BJ (cell line): ENCODE results near the gene PLAU. TPM values are rescaled to one million over a fixed set of nuclear protein-coding genes. Genes with fewer than 3 reads are reported as not detected.

Experiments
- CTCF ChIA-PET: fragments of 350-600 bp; formaldehyde crosslinking; extraction: SDS; loops from one replicate; lab custom pipeline; 2021; ENCODE audit warnings: antibody characterized with exemption, inconsistent platforms; lab: Yijun Ruan, JAX
- POLR2A ChIA-PET: fragments of 300-600 bp; sonication (Branson Sonifier 250); formaldehyde crosslinking; extraction: SDS; loops from one replicate; lab custom pipeline; 2021; ENCODE audit warnings: antibody characterized with exemption; lab: Charles Lee
- DNase-seq: peaks from one replicate; pipeline ENCODE4 v3.0.0-alpha.2; 2011; ENCODE audit warnings: low read depth
- H3K27me3 ChIP-seq: 2 replicates; pipeline ENCODE4 v1.6.0; 2011; ENCODE audit warnings: low read length; ENCODE audit not compliant: control insufficient read depth, insufficient read depth
- H3K36me3 ChIP-seq: 2 replicates; pipeline ENCODE4 v1.5.1; 2011; ENCODE audit warnings: low read length; ENCODE audit not compliant: control insufficient read depth, insufficient read depth
- H3K4me3 ChIP-seq: 2 replicates; pipeline ENCODE4 v1.5.1; 2011; ENCODE audit warnings: low read depth, mild to moderate bottlenecking, control low read depth, low read length
- polyA plus RNA-seq: library from polyadenylated mRNA; depleted of rRNA; stranded (reverse); fragments of >200 nt; gene quantifications from 2 replicates; pipeline ENCODE4 v1.2.3, GENCODE V29; 2011
- TF ChIP-seq, protein P1 (sequence below): IDR thresholded peaks from 2 replicates; pipeline ENCODE4 v1.5.1; 2011; ENCODE audit warnings: low read depth, mild to moderate bottlenecking, control low read depth, inconsistent platforms, low read length, moderate library complexity; ENCODE audit not compliant: insufficient read depth

The PLAU gene
- polyA plus RNA-seq, 1 experiment, result 37.2 TPM

DNA sequence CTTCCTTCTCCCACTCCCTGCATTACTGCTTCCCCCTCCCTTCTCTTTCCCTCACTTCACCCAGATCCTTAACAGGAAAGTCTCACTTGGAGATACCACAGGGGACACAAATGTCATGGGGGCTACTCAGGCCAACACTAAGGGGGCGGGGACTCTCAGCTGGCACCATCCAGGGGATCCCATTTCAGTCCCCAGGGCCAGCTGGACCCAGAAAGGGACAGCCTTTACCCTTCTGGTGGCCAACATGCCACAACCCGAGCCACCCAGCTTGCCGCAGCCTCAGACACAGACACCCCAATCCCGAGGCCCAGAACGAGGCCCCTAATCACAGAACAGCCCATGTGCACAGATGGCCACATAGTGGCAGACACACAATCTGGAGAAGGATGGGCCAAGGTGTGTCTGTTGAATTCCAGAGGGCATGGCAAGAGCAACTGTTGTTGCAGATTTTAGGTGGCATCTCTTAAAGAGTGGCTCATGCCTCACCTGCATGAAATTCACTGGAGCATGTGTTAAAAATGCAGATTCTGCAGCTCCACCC, 42.2 kb upstream of the PLAU start:
- peaks cover 17% of the 10 kb centered on the region for H3K36me3 ChIP-seq
- CTCF ChIA-PET, result interaction anchor here (1.4 kb wide), 1 partner anchor 72 kb away, joined by 3 read pairs; no protein-coding TSS in a partner anchor
- H3K27me3 ChIP-seq, result no peaks in the 10 kb centered on the region
- TF ChIP-seq, protein P1, sequence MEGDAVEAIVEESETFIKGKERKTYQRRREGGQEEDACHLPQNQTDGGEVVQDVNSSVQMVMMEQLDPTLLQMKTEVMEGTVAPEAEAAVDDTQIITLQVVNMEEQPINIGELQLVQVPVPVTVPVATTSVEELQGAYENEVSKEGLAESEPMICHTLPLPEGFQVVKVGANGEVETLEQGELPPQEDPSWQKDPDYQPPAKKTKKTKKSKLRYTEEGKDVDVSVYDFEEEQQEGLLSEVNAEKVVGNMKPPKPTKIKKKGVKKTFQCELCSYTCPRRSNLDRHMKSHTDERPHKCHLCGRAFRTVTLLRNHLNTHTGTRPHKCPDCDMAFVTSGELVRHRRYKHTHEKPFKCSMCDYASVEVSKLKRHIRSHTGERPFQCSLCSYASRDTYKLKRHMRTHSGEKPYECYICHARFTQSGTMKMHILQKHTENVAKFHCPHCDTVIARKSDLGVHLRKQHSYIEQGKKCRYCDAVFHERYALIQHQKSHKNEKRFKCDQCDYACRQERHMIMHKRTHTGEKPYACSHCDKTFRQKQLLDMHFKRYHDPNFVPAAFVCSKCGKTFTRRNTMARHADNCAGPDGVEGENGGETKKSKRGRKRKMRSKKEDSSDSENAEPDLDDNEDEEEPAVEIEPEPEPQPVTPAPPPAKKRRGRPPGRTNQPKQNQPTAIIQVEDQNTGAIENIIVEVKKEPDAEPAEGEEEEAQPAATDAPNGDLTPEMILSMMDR, result no peak
- POLR2A ChIA-PET, result no interaction called here
- DNase-seq, result no peak
- no peak overlapping the region for H3K4me3 ChIP-seq

DNA sequence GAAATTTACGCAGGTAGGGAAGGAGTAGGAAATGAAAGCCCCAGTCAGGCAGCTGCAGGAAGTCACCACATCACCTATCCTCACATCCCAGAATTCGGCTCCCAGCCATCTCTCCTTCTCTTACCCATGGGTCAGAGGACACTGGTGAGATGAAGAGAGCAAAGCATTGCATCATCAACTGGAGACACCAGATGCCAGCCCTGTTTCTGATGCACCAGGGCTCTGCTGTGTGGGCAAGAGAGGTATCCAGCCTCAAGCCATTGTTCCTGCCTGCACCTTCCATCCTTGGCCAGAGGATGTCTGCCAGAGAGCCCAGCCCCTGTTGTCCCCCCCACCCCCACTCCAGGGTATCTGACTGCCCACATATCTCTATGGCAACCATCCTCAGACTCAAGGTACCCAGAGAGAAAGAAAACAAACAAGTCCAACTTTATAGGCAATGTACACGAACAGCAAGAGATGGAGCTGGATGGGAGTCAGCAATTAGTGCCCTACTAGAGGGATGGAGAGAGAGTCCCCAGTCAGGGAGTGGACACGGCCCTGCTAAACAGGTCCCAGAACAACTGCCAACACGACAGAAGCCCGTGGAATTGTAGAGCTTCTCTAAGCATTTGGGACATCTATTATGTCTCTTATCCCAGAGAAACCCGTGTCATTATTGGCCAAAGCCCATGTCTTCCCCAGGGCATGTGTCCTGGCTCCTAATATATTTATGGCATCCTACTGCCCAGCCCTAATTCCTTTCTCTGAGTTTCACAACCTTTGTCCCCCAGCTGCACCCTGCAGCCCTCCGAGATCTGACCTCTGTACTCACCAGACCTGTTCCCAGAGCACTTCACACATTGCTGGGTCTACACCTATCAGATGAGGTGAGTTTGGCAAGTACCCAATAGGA, 39.4 kb upstream of the PLAU start:
- Histone ChIP-seq H3K4me3 (no peak overlapping the region), H3K36me3 (peaks cover 12% of the 10 kb centered on the region; the same call in 1 of the 2 replicates), H3K27me3 (no peaks in the 10 kb centered on the region)
- TF ChIP-seq, protein P1, result no peak
- ChIA-PET POLR2A (interaction anchor here (0.5 kb wide), 1 partner anchor 199 kb away, joined by 3 read pairs; no protein-coding TSS in a partner anchor), CTCF (interaction anchor here (1.0 to 2.0 kb wide), 5 partner anchors 10 to 23 kb away, joined by 3 to 14 read pairs (median 4); no protein-coding TSS in a partner anchor)
- no peak for DNase-seq

DNA sequence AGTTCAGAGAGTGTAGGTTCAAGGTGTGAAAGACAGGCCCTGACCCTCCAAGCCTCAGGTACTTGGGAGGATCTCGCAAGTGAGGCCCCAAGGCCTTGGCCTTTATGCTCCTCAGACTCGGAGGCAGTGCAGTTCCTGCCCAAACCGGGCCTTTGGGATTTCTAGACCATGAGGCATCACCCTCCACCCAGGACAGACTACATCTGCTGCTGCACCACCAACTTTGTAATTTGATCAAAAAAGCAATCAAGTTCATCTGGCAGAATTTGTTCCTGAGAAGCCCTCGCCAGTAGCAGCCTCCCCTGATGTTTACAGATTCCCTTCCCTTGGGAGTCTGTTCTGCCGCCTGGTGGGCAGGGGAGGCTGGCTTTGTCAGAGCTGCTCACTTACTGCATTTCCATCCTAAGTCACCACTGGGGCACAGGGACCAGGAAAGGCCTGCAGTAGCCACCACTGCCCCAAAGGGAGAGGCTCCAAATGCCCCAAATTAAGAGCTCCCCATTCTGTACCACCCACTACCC, 38.7 kb upstream of the PLAU start:
- DNase-seq, result no peak
- Histone ChIP-seq H3K4me3 (no peak overlapping the region), H3K36me3 (peaks cover 10% of the 10 kb centered on the region; the same call in 1 of the 2 replicates), H3K27me3 (no peaks in the 10 kb centered on the region)
- TF ChIP-seq, protein P1, result peak; percentile 56
- ChIA-PET POLR2A (interaction anchor here (0.5 kb wide), 1 partner anchor 198 kb away, joined by 3 read pairs; no protein-coding TSS in a partner anchor), CTCF (interaction anchor here (0.8 to 2.0 kb wide), 6 partner anchors 9 to 24 kb away, joined by 3 to 14 read pairs (median 4); no protein-coding TSS in a partner anchor)

DNA sequence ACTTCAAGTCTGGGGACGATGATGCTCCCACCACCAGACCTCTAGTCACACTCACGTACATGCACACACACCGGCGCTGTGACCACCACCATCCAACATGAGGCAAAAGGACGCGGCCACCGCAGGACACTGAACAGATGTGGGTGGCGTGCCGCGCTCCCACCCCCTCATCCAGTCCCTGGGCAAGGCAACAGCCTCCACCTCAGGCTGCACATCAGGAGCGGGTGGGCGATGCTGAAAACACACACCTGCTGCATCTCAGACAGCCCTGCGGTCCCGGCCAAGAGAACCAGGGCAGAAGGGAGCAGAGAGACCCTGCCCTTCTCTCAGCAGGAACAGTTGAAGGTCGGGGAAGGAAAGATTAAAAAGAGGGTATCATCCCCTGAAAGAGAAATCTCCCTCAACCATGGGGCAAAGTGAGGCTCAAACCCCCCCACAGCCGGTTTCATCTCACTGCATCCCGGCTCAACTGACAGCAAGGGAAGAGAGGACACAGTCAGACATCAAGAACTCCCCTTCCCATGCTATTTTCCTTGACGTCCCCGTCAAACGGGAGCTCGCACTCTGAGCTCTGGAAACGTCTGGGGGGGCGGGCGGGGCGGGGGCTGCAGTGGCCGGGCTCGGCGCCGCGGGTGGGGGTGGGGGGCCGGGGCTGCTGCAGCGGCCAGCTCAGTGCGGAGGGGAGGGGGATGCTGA, 37.6 kb upstream of the PLAU start:
- ChIA-PET CTCF (interaction anchor here (1.3 to 12.5 kb wide), 5 partner anchors 10 to 67 kb away, joined by 4 to 337 read pairs (median 11); no protein-coding TSS in a partner anchor), POLR2A (no interaction called here)
- TF ChIP-seq, protein P1, result no peak
- Histone ChIP-seq H3K36me3 (peaks cover 10% of the 10 kb centered on the region; the same call in 1 of the 2 replicates), H3K27me3 (no peaks in the 10 kb centered on the region), H3K4me3 (peak overlapping the region; percentile 89)
- DNase-seq, result no peak
